A673 (cell line): ENCODE measurements around the gene PLIN4.

Experiments used
- CTCF ChIP-seq: fragments of 300-800, 200-600 bp; sonication (generic); conservative IDR thresholded peaks from 2 replicates; pipeline ENCODE4 v1.5.1; 2017; ENCODE audit warnings: low read depth, mild to moderate bottlenecking, antibody characterized with exemption, low read length, moderate library complexity, mixed read lengths
- EZH2 ChIP-seq: fragments of 200-600 bp; sonication (generic); IDR thresholded peaks from 2 replicates; pipeline ENCODE4 v1.6.1; 2017; ENCODE audit warnings: borderline replicate concordance, low read depth, mild to moderate bottlenecking, mixed read lengths, antibody characterized with exemption, low read length; ENCODE audit not compliant: poor library complexity, severe bottlenecking

GRCh38 chr19:4550479-4551050 is 32.3 kb upstream of the PLIN4 start:
- TF ChIP-seq CTCF: no peak
- TF ChIP-seq EZH2: no peak
